ENCODE data around the gene HSPB1.

HSPB1 gene

GRCh38 chr7:76327610-76328009 is 25.1 kb downstream of the HSPB1 start:
- Histone ChIP-seq H3K27me3 (replicated peaks) (no peaks in the 10 kb centered on the region), H3K36me3 (replicated peaks) (peaks cover 68% of the 10 kb centered on the region), H3K4me3 (ENCODE audit: low read depth, low read length) (no peak overlapping the region), H3K27ac (no peak overlapping the region)
- DNase-seq = no peak
- no peak for TF ChIP-seq CTCF (IDR thresholded peaks at IDR 0.05; ENCODE audit: low read depth, low read length, missing control alignments)
- in situ Hi-C loops (cut with HindIII; ENCODE audit: low pct_ligation_motif_present, low sequenced_read_pairs) = no loop called here

GRCh38 chr7:76328389-76328788 is 25.9 kb downstream of the HSPB1 start:
- no peak overlapping the region for H3K4me3 ChIP-seq (ENCODE audit: low read depth, low read length)
- DNase-seq = no peak

GRCh38 chr7:76329479-76329878 is 27.0 kb downstream of the HSPB1 start:
- no peak for TF ChIP-seq CTCF (IDR thresholded peaks at IDR 0.05; ENCODE audit: low read depth, low read length, missing control alignments)
- Histone ChIP-seq H3K27me3 (replicated peaks) (no peaks in the 10 kb centered on the region), H3K4me3 (ENCODE audit: low read depth, low read length) (no peak overlapping the region), H3K27ac (no peak overlapping the region), H3K36me3 (replicated peaks) (peaks cover 61% of the 10 kb centered on the region)
- DNase-seq = no peak
- in situ Hi-C loops (cut with HindIII; ENCODE audit: low pct_ligation_motif_present, low sequenced_read_pairs) = no loop called here

More at GRCh38 chr7:76328389-76328788, 25.9 kb downstream of the HSPB1 start:
- in situ Hi-C loops (cut with HindIII; ENCODE audit: low pct_ligation_motif_present, low sequenced_read_pairs) = no loop called here
- Histone ChIP-seq H3K27ac (no peak overlapping the region), H3K27me3 (replicated peaks) (no peaks in the 10 kb centered on the region), H3K36me3 (replicated peaks) (peaks cover 63% of the 10 kb centered on the region)
- TF ChIP-seq CTCF (IDR thresholded peaks at IDR 0.05; ENCODE audit: low read depth, low read length, missing control alignments) = no peak

GRCh38 chr7:76330261-76330660 is 27.8 kb downstream of the HSPB1 start:
- no peak for DNase-seq
- H3K27ac ChIP-seq = no peak overlapping the region
- in situ Hi-C loops (cut with HindIII; ENCODE audit: low pct_ligation_motif_present, low sequenced_read_pairs) = no loop called here
- H3K27me3 ChIP-seq (replicated peaks) = no peaks in the 10 kb centered on the region
- H3K36me3 ChIP-seq (replicated peaks) = peaks cover 55% of the 10 kb centered on the region
- no peak for TF ChIP-seq CTCF (IDR thresholded peaks at IDR 0.05; ENCODE audit: low read depth, low read length, missing control alignments)
- H3K4me3 ChIP-seq (ENCODE audit: low read depth, low read length) = no peak overlapping the region

GRCh38 chr7:76330673-76331072 is 28.2 kb downstream of the HSPB1 start:
- TF ChIP-seq CTCF (IDR thresholded peaks at IDR 0.05; ENCODE audit: low read depth, low read length, missing control alignments) = no peak
- Histone ChIP-seq H3K4me3 (ENCODE audit: low read depth, low read length) (no peak overlapping the region), H3K27ac (no peak overlapping the region), H3K36me3 (replicated peaks) (peaks cover 51% of the 10 kb centered on the region), H3K27me3 (replicated peaks) (no peaks in the 10 kb centered on the region)
- in situ Hi-C loops (cut with HindIII; ENCODE audit: low pct_ligation_motif_present, low sequenced_read_pairs) = no loop called here
- DNase-seq = no peak

GRCh38 chr7:76332078-76332477 is 29.6 kb downstream of the HSPB1 start:
- TF ChIP-seq CTCF (IDR thresholded peaks at IDR 0.05; ENCODE audit: low read depth, low read length, missing control alignments) = no peak
- DNase-seq = no peak
- Histone ChIP-seq H3K36me3 (replicated peaks) (peaks cover 45% of the 10 kb centered on the region), H3K4me3 (ENCODE audit: low read depth, low read length) (no peak overlapping the region), H3K27me3 (replicated peaks) (no peaks in the 10 kb centered on the region), H3K27ac (no peak overlapping the region)
- in situ Hi-C loops (cut with HindIII; ENCODE audit: low pct_ligation_motif_present, low sequenced_read_pairs) = no loop called here
